Measurements from ENCODE around the gene B4GALT2. TPM values are rescaled to one million over a fixed set of nuclear protein-coding genes. Genes with fewer than 3 reads are reported as not detected.

B4GALT2 gene
- total and polyA plus RNA-seq, 2 donors, result 7.3 to 10.3 TPM

GRCh38 chr1:43979528-43980254 lies 681 bp downstream of the B4GALT2 start:
- Histone ChIP-seq H3K27ac (ENCODE audit: low read depth in 1 of 2, low read length in 1 of 2) (no peak overlapping the region), H3K4me1 (ENCODE audit: control insufficient read depth in 2 of 2, insufficient read depth in 2 of 2, low read length in 2 of 2) (peaks cover 18 to 37% of the 10 kb centered on the region in 2 donors), H3K36me3 (ENCODE audit: control insufficient read depth in 2 of 2, insufficient read depth in 2 of 2, low read length in 1 of 2) (peaks cover 19 to 22% of the 10 kb centered on the region in 2 donors), H3K27me3 (ENCODE audit: control insufficient read depth in 2 of 2, insufficient read depth in 1 of 2, low read length in 1 of 2) (peaks cover 4 to 33% of the 10 kb centered on the region in 2 donors), H3K4me3 (ENCODE audit: low read length in 2 of 2) (peak overlapping the region in 1 of 2 donors; percentile 59), H3K9me3 (ENCODE audit: control insufficient read depth in 2 of 2, insufficient read depth in 1 of 2, low read length in 1 of 2) (no peaks in the 10 kb centered on the region)
- WGBS, result 7% methylated on average over 45 of the region's 45 CpGs
- peak in 1 of 9 donors; percentile 12 for DNase-seq (ENCODE audit: low read depth in 6 of 9, low spot score in 9 of 9)

- Histone ChIP-seq H3K4me3 (ENCODE audit: low read length in 2 of 2) (no peak overlapping the region), H3K27ac (ENCODE audit: low read depth in 1 of 2, low read length in 1 of 2) (no peak overlapping the region), H3K9me3 (ENCODE audit: control insufficient read depth in 2 of 2, insufficient read depth in 1 of 2, low read length in 1 of 2) (no peaks in the 10 kb centered on the region), H3K27me3 (ENCODE audit: control insufficient read depth in 2 of 2, insufficient read depth in 1 of 2, low read length in 1 of 2) (peaks cover 4 to 33% of the 10 kb centered on the region in 2 donors), H3K36me3 (ENCODE audit: control insufficient read depth in 2 of 2, insufficient read depth in 2 of 2, low read length in 1 of 2) (peaks cover 19 to 22% of the 10 kb centered on the region in 2 donors), H3K4me1 (ENCODE audit: control insufficient read depth in 2 of 2, insufficient read depth in 2 of 2, low read length in 2 of 2) (peaks cover 17 to 34% of the 10 kb centered on the region in 2 donors)
- no peak for DNase-seq (ENCODE audit: low read depth in 6 of 9, low spot score in 9 of 9)
- WGBS, result 94% methylated on average over 13 of the region's 13 CpGs
Measured at GRCh38 chr1:43980255-43981134, 1.5 kb downstream of the B4GALT2 start.

- no peak overlapping the region for H3K27ac ChIP-seq (ENCODE audit: low read depth in 1 of 2, low read length in 1 of 2)
- no peaks in the 10 kb centered on the region for H3K9me3 ChIP-seq (ENCODE audit: control insufficient read depth in 2 of 2, insufficient read depth in 1 of 2, low read length in 1 of 2)
- H3K4me1 ChIP-seq (ENCODE audit: control insufficient read depth in 2 of 2, insufficient read depth in 2 of 2, low read length in 2 of 2), result peaks cover 12 to 27% of the 10 kb centered on the region in 2 donors
- peaks cover 19 to 22% of the 10 kb centered on the region in 2 donors for H3K36me3 ChIP-seq (ENCODE audit: control insufficient read depth in 2 of 2, insufficient read depth in 2 of 2, low read length in 1 of 2)
- no peak for DNase-seq (ENCODE audit: low read depth in 6 of 9, low spot score in 9 of 9)
- no peak overlapping the region for H3K4me3 ChIP-seq (ENCODE audit: low read length in 2 of 2)
- H3K27me3 ChIP-seq (ENCODE audit: control insufficient read depth in 2 of 2, insufficient read depth in 1 of 2, low read length in 1 of 2), result peaks cover 4 to 33% of the 10 kb centered on the region in 2 donors
- whole genome bisulfite sequencing, result 98% methylated on average over 20 of the region's 20 CpGs
Measured at GRCh38 chr1:43981135-43981491, 2.1 kb downstream of the B4GALT2 start.

GRCh38 chr1:43981636-43982035 lies 2.6 kb downstream of the B4GALT2 start:
- WGBS, result 97% methylated on average over 20 of the region's 20 CpGs
- Histone ChIP-seq H3K36me3 (ENCODE audit: control insufficient read depth in 2 of 2, insufficient read depth in 2 of 2, low read length in 1 of 2) (peaks cover 16 to 17% of the 10 kb centered on the region in 2 donors), H3K4me1 (ENCODE audit: control insufficient read depth in 2 of 2, insufficient read depth in 2 of 2, low read length in 2 of 2) (peaks cover 7 to 22% of the 10 kb centered on the region in 2 donors), H3K9me3 (ENCODE audit: control insufficient read depth in 2 of 2, insufficient read depth in 1 of 2, low read length in 1 of 2) (no peaks in the 10 kb centered on the region), H3K27me3 (ENCODE audit: control insufficient read depth in 2 of 2, insufficient read depth in 1 of 2, low read length in 1 of 2) (peaks cover 4 to 33% of the 10 kb centered on the region in 2 donors), H3K27ac (ENCODE audit: low read depth in 1 of 2, low read length in 1 of 2) (no peak overlapping the region), H3K4me3 (ENCODE audit: low read length in 2 of 2) (no peak overlapping the region)
- DNase-seq (ENCODE audit: low read depth in 6 of 9, low spot score in 9 of 9), result no peak

- Histone ChIP-seq H3K4me1 (ENCODE audit: control insufficient read depth in 2 of 2, insufficient read depth in 2 of 2, low read length in 2 of 2) (peaks cover 7 to 18% of the 10 kb centered on the region in 2 donors), H3K27me3 (ENCODE audit: control insufficient read depth in 2 of 2, insufficient read depth in 1 of 2, low read length in 1 of 2) (peaks cover 4 to 29% of the 10 kb centered on the region in 2 donors), H3K4me3 (ENCODE audit: low read length in 2 of 2) (no peak overlapping the region), H3K36me3 (ENCODE audit: control insufficient read depth in 2 of 2, insufficient read depth in 2 of 2, low read length in 1 of 2) (peaks cover 10 to 11% of the 10 kb centered on the region in 2 donors), H3K27ac (ENCODE audit: low read depth in 1 of 2, low read length in 1 of 2) (no peak overlapping the region), H3K9me3 (ENCODE audit: control insufficient read depth in 2 of 2, insufficient read depth in 1 of 2, low read length in 1 of 2) (no peaks in the 10 kb centered on the region)
- WGBS, result 98% methylated on average over 8 of the region's 8 CpGs
- no peak for DNase-seq (ENCODE audit: low read depth in 6 of 9, low spot score in 9 of 9)
Measured at GRCh38 chr1:43982241-43982640, 3.2 kb downstream of the B4GALT2 start.

- H3K27me3 ChIP-seq (ENCODE audit: control insufficient read depth in 2 of 2, insufficient read depth in 1 of 2, low read length in 1 of 2), result peaks cover 4 to 29% of the 10 kb centered on the region in 2 donors
- H3K4me1 ChIP-seq (ENCODE audit: control insufficient read depth in 2 of 2, insufficient read depth in 2 of 2, low read length in 2 of 2), result peaks cover 5 to 16% of the 10 kb centered on the region in 2 donors
- 96% methylated on average over 15 of the region's 15 CpGs for WGBS
- H3K36me3 ChIP-seq (ENCODE audit: control insufficient read depth in 2 of 2, insufficient read depth in 2 of 2, low read length in 1 of 2), result peaks cover 5 to 7% of the 10 kb centered on the region in 2 donors
- H3K9me3 ChIP-seq (ENCODE audit: control insufficient read depth in 2 of 2, insufficient read depth in 1 of 2, low read length in 1 of 2), result no peaks in the 10 kb centered on the region
- H3K27ac ChIP-seq (ENCODE audit: low read depth in 1 of 2, low read length in 1 of 2), result no peak overlapping the region
- H3K4me3 ChIP-seq (ENCODE audit: low read length in 2 of 2), result no peak overlapping the region
- DNase-seq (ENCODE audit: low read depth in 6 of 9, low spot score in 9 of 9), result no peak
Measured at GRCh38 chr1:43982808-43983207, 3.8 kb downstream of the B4GALT2 start.

- Histone ChIP-seq H3K4me1 (ENCODE audit: control insufficient read depth in 2 of 2, insufficient read depth in 2 of 2, low read length in 2 of 2) (peaks cover 5 to 11% of the 10 kb centered on the region in 2 donors), H3K36me3 (ENCODE audit: control insufficient read depth in 2 of 2, insufficient read depth in 2 of 2, low read length in 1 of 2) (peaks cover 0 to 1% of the 10 kb centered on the region in 2 donors), H3K27me3 (ENCODE audit: control insufficient read depth in 2 of 2, insufficient read depth in 1 of 2, low read length in 1 of 2) (peaks cover 4 to 24% of the 10 kb centered on the region in 2 donors), H3K9me3 (ENCODE audit: control insufficient read depth in 2 of 2, insufficient read depth in 1 of 2, low read length in 1 of 2) (no peaks in the 10 kb centered on the region), H3K4me3 (ENCODE audit: low read length in 2 of 2) (no peak overlapping the region), H3K27ac (ENCODE audit: low read depth in 1 of 2, low read length in 1 of 2) (no peak overlapping the region)
- DNase-seq (ENCODE audit: low read depth in 6 of 9, low spot score in 9 of 9), result no peak
- WGBS, result 96% methylated on average over 12 of the region's 12 CpGs
Measured at GRCh38 chr1:43983253-43983899, 4.4 kb downstream of the B4GALT2 start.

- no peak for DNase-seq (ENCODE audit: low read depth in 6 of 9, low spot score in 9 of 9)
- H3K27ac ChIP-seq (ENCODE audit: low read depth in 1 of 2, low read length in 1 of 2), result no peak overlapping the region
- no peak overlapping the region for H3K4me3 ChIP-seq (ENCODE audit: low read length in 2 of 2)
- no peaks in the 10 kb centered on the region for H3K9me3 ChIP-seq (ENCODE audit: control insufficient read depth in 2 of 2, insufficient read depth in 1 of 2, low read length in 1 of 2)
- 98% methylated on average over 16 of the region's 16 CpGs for WGBS
- peaks cover 0 to 13% of the 10 kb centered on the region in 2 donors for H3K27me3 ChIP-seq (ENCODE audit: control insufficient read depth in 2 of 2, insufficient read depth in 1 of 2, low read length in 1 of 2)
- no peaks in the 10 kb centered on the region for H3K36me3 ChIP-seq (ENCODE audit: control insufficient read depth in 2 of 2, insufficient read depth in 2 of 2, low read length in 1 of 2)
- H3K4me1 ChIP-seq (ENCODE audit: control insufficient read depth in 2 of 2, insufficient read depth in 2 of 2, low read length in 2 of 2), result peaks cover 0 to 3% of the 10 kb centered on the region in 2 donors
Measured at GRCh38 chr1:43984855-43985254, 5.8 kb downstream of the B4GALT2 start.
